Neural crest cell (in vitro differentiated cells): ENCODE measurements around the gene FICD. TPM values are rescaled to one million over a fixed set of nuclear protein-coding genes. Genes with fewer than 3 reads are reported as not detected.
"Not testable (repeated sequence)": the region's sequence is repeated elsewhere in the genome, so short reads cannot be mapped to it uniquely, and the experiment has no call there.

Source experiments
- DNase-seq: peaks from one replicate; pipeline ENCODE4 v3.0.0; 2021; ENCODE audit warnings: low read depth, mixed read lengths, low spot score
- H3K27ac Mint-ChIP-seq: one replicate; pipeline ENCODE4 v1.8.0; 2021; ENCODE audit warnings: mild to moderate bottlenecking, mixed read lengths; ENCODE audit not compliant: unreplicated experiment
- H3K27me3 Mint-ChIP-seq: 2 replicates; pipeline ENCODE4 v1.8.0; 2021; ENCODE audit warnings: low read depth, mild to moderate bottlenecking, mixed read lengths
- H3K36me3 Mint-ChIP-seq: 2 replicates; pipeline ENCODE4 v1.8.0; 2021; ENCODE audit warnings: low read depth, mild to moderate bottlenecking, mixed read lengths
- H3K4me1 Mint-ChIP-seq: 2 replicates; pipeline ENCODE4 v1.8.0; 2021; ENCODE audit warnings: mixed read lengths
- H3K4me3 Mint-ChIP-seq: one replicate; pipeline ENCODE4 v1.8.0; 2021; ENCODE audit warnings: mild to moderate bottlenecking, mixed read lengths
- H3K9me3 Mint-ChIP-seq: 2 replicates; pipeline ENCODE4 v1.8.0; 2021; ENCODE audit warnings: mixed read lengths
- total RNA-seq: library from RNA; stranded (reverse); gene quantifications from 2 replicates; pipeline ENCODE4 v1.2.1, GENCODE V29; 2021
- TF ChIP-seq, protein P1 (sequence below): fragments of 200-600 bp; sonication (generic); conservative IDR thresholded peaks from 2 replicates; pipeline ENCODE4 v1.5.0; 2021; ENCODE audit warnings: antibody characterized with exemption, mild to moderate bottlenecking

Gene FICD
- total RNA-seq, 1 donor from 2014 or later, result 2.9 TPM

DNA sequence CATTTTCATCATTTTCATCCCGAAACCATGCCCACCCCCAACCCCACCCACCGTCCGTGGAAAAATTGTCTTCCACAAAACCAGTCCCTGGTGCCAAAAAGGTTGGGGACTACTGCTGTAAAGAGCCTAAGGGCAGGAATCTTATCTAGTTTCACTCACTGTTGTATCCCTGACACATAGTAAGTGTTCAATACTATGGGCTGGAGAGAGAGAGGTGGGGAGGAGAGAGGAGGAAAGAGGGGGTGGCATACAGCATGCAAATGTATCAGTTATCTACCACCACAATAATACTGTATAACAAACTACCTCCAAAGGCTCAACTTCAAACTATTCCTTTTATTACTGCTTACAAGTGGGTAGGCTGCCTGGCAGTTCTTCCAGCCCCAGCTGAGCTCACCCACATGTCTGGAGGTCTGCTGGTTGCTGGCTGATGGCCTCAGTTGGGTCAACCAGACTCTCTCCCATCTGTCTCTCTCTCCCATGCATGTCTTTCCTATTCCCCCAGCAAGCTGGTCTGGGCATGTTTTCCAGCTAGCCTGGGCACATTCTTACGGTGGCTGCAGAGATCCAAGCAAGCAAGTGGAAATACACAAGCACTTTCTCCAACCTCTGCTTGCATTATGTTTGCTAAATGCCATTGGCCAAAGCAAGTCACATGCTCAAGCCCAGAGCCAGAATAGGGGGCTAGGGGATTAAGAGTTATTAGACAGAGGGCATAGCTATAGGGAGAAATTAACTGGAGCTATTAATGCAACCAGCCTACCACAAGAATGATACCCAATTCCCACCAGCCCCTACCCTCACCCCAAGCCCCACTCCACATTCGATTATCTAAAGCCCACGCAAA lies 31.6 kb upstream of the FICD start:
- Mint-ChIP-seq H3K4me3 (no peak overlapping the region), H3K9me3 (peaks cover 8% of the 10 kb centered on the region)
- TF ChIP-seq, protein P1, sequence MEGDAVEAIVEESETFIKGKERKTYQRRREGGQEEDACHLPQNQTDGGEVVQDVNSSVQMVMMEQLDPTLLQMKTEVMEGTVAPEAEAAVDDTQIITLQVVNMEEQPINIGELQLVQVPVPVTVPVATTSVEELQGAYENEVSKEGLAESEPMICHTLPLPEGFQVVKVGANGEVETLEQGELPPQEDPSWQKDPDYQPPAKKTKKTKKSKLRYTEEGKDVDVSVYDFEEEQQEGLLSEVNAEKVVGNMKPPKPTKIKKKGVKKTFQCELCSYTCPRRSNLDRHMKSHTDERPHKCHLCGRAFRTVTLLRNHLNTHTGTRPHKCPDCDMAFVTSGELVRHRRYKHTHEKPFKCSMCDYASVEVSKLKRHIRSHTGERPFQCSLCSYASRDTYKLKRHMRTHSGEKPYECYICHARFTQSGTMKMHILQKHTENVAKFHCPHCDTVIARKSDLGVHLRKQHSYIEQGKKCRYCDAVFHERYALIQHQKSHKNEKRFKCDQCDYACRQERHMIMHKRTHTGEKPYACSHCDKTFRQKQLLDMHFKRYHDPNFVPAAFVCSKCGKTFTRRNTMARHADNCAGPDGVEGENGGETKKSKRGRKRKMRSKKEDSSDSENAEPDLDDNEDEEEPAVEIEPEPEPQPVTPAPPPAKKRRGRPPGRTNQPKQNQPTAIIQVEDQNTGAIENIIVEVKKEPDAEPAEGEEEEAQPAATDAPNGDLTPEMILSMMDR, result no peak

GRCh38 chr12:108484431-108484830 lies 30.6 kb upstream of the FICD start:
- peaks cover 8% of the 10 kb centered on the region for H3K9me3 Mint-ChIP-seq
- TF ChIP-seq, protein P1, result no peak
- H3K36me3 Mint-ChIP-seq, result no peaks in the 10 kb centered on the region
- no peak overlapping the region for H3K4me3 Mint-ChIP-seq
- peaks cover 58% of the 10 kb centered on the region for H3K27me3 Mint-ChIP-seq
- DNase-seq, result no peak
- H3K4me1 Mint-ChIP-seq, result no peaks in the 10 kb centered on the region
- H3K27ac Mint-ChIP-seq, result no peak overlapping the region

More for the DNA sequence above, 31.6 kb upstream of the FICD start:
- Mint-ChIP-seq H3K36me3 (no peaks in the 10 kb centered on the region), H3K4me1 (no peaks in the 10 kb centered on the region), H3K27me3 (peaks cover 55% of the 10 kb centered on the region), H3K27ac (no peak overlapping the region)
- DNase-seq, result no peak

- Mint-ChIP-seq H3K4me1 (no peaks in the 10 kb centered on the region), H3K4me3 (no peak overlapping the region), H3K27me3 (peaks cover 58% of the 10 kb centered on the region), H3K36me3 (no peaks in the 10 kb centered on the region), H3K27ac (no peak overlapping the region), H3K9me3 (peaks cover 8% of the 10 kb centered on the region)
- TF ChIP-seq, protein P1, result no peak
- DNase-seq, result no peak
Observed at GRCh38 chr12:108484845-108485244, 30.2 kb upstream of the FICD start.

GRCh38 chr12:108485371-108485770 lies 29.7 kb upstream of the FICD start:
- not testable (repeated sequence) for DNase-seq, H3K27ac Mint-ChIP-seq, H3K9me3 Mint-ChIP-seq, H3K36me3 Mint-ChIP-seq, H3K4me3 Mint-ChIP-seq, H3K4me1 Mint-ChIP-seq
- H3K27me3 Mint-ChIP-seq, result peaks cover 58% of the 10 kb centered on the region

GRCh38 chr12:108487029-108487428 lies 28.0 kb upstream of the FICD start:
- not testable (repeated sequence) for H3K9me3 Mint-ChIP-seq, H3K4me3 Mint-ChIP-seq, H3K36me3 Mint-ChIP-seq, H3K27ac Mint-ChIP-seq, H3K4me1 Mint-ChIP-seq, DNase-seq
- peaks cover 58% of the 10 kb centered on the region for H3K27me3 Mint-ChIP-seq

GRCh38 chr12:108491256-108491655 lies 23.8 kb upstream of the FICD start:
- Mint-ChIP-seq H3K4me3 (no peak overlapping the region), H3K27ac (no peak overlapping the region), H3K4me1 (no peaks in the 10 kb centered on the region)

More at GRCh38 chr12:108491256-108491655, 23.8 kb upstream of the FICD start:
- peaks cover 7% of the 10 kb centered on the region for H3K9me3 Mint-ChIP-seq
- H3K27me3 Mint-ChIP-seq, result peaks cover 61% of the 10 kb centered on the region
- H3K36me3 Mint-ChIP-seq, result no peaks in the 10 kb centered on the region
- TF ChIP-seq, protein P1, result no peak
- DNase-seq, result no peak
